DND-41 (cell line): ENCODE measurements around the gene TNS1.

Source experiments
- ATAC-seq: fragments of 200-7000 bp; cut with Tn5 transposase; 3 replicates; pipeline ENCODE4 v1.9.1; 2021; ENCODE audit warnings: low read depth; ENCODE audit not compliant: insufficient read depth
- DNase-seq: peaks from one replicate; pipeline ENCODE4 v3.0.0-alpha.2; 2020
- H2AFZ ChIP-seq: 2 replicates; pipeline ENCODE4 v1.6.0; 2012; ENCODE audit warnings: low read depth, low read length
- H3K27ac ChIP-seq: 2 replicates; pipeline ENCODE4 v1.5.1; 2012; ENCODE audit warnings: low read length, inconsistent platforms
- H3K27me3 ChIP-seq: fragments of 200-600 bp; sonication (generic); 2 replicates; pipeline ENCODE4 v1.6.0; 2012; ENCODE audit warnings: low read length, mild to moderate bottlenecking, inconsistent platforms; ENCODE audit not compliant: insufficient read depth, poor library complexity
- H3K36me3 ChIP-seq: 2 replicates; pipeline ENCODE4 v1.5.1; 2012; ENCODE audit warnings: low read length, inconsistent platforms; ENCODE audit not compliant: insufficient read depth
- H3K4me1 ChIP-seq: 2 replicates; pipeline ENCODE4 v1.5.1; 2012; ENCODE audit warnings: mild to moderate bottlenecking, low read length; ENCODE audit not compliant: insufficient read depth
- H3K4me2 ChIP-seq: 2 replicates; pipeline ENCODE4 v1.6.0; 2012; ENCODE audit warnings: mild to moderate bottlenecking, moderate library complexity, low read length, inconsistent platforms; ENCODE audit not compliant: insufficient read depth
- H3K4me3 ChIP-seq, 2 experiments: fragments of 200-600 bp in 1 of 2; shearing (Covaris generic) in 1 of 2; 2 replicates each; pipeline ENCODE4 v1.5.1; 2012 to 2016; ENCODE audit warnings: inconsistent platforms in 2 of 2, low read length in 2 of 2, mild to moderate bottlenecking in 2 of 2, low read depth in 1 of 2, moderate library complexity in 1 of 2
- H3K79me2 ChIP-seq: 2 replicates; pipeline ENCODE4 v1.6.0; 2012; ENCODE audit warnings: low read length, inconsistent platforms; ENCODE audit not compliant: insufficient read depth
- H3K9ac ChIP-seq: 2 replicates; pipeline ENCODE4 v1.6.0; 2012; ENCODE audit warnings: low read depth, mild to moderate bottlenecking, inconsistent platforms, low read length, moderate library complexity
- H3K9me3 ChIP-seq: 2 replicates; pipeline ENCODE4 v1.5.1; 2012; ENCODE audit warnings: low read length, moderate library complexity, mild to moderate bottlenecking, inconsistent platforms; ENCODE audit not compliant: insufficient read depth, severe bottlenecking
- H4K20me1 ChIP-seq: 2 replicates; pipeline ENCODE4 v1.6.0; 2012; ENCODE audit warnings: low read length; ENCODE audit not compliant: insufficient read depth
- EZH2 ChIP-seq: IDR thresholded peaks from 3 replicates; pipeline ENCODE4 v1.6.1; 2012; ENCODE audit warnings: borderline replicate concordance, low read depth, mild to moderate bottlenecking, moderate library complexity, low read length, inconsistent platforms; ENCODE audit not compliant: severe bottlenecking
- TF ChIP-seq, protein P1 (sequence below): IDR thresholded peaks from 2 replicates; pipeline ENCODE4 v1.5.1; 2012; ENCODE audit warnings: borderline replicate concordance, low read length, moderate library complexity, mild to moderate bottlenecking; ENCODE audit not compliant: poor library complexity, severe bottlenecking; ENCODE audit errors: extremely low read depth

TNS1 gene

DNA sequence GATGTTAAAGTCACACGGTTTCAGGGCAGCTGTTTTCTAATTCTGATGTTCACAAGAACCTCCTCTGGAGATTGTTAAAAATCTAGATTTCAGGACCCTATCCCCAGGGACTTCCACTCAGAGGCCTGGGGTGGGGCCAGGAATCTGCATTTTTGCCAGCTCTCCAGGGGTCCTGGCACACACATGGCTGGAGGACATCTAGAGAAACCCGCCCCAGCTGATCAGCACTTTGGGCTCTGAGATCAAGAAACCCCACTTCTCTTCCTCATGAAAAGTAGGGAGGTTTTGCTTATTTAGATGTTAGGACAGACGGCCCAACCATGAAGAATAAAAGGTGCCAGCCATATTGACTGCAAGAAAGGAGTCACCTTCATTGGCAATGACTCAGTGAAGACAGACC lies 148.8 kb downstream of the TNS1 start:
- H3K9ac ChIP-seq, result no peak overlapping the region
- H3K9me3 ChIP-seq, result no peaks in the 10 kb centered on the region
- peaks cover 13% of the 10 kb centered on the region for H3K27me3 ChIP-seq
- ATAC-seq (no peak), DNase-seq (no peak)
- no peaks in the 10 kb centered on the region for H3K79me2 ChIP-seq
- H2AFZ ChIP-seq, result no peak overlapping the region
- TF ChIP-seq, protein P1, sequence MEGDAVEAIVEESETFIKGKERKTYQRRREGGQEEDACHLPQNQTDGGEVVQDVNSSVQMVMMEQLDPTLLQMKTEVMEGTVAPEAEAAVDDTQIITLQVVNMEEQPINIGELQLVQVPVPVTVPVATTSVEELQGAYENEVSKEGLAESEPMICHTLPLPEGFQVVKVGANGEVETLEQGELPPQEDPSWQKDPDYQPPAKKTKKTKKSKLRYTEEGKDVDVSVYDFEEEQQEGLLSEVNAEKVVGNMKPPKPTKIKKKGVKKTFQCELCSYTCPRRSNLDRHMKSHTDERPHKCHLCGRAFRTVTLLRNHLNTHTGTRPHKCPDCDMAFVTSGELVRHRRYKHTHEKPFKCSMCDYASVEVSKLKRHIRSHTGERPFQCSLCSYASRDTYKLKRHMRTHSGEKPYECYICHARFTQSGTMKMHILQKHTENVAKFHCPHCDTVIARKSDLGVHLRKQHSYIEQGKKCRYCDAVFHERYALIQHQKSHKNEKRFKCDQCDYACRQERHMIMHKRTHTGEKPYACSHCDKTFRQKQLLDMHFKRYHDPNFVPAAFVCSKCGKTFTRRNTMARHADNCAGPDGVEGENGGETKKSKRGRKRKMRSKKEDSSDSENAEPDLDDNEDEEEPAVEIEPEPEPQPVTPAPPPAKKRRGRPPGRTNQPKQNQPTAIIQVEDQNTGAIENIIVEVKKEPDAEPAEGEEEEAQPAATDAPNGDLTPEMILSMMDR, result no peak
- no peak for TF ChIP-seq EZH2
- H3K4me1 ChIP-seq, result no peaks in the 10 kb centered on the region
- no peaks in the 10 kb centered on the region for H3K36me3 ChIP-seq
- no peak overlapping the region for H3K27ac ChIP-seq
- no peak overlapping the region for H3K4me2 ChIP-seq
- H3K4me3 ChIP-seq, result no peak overlapping the region
- H4K20me1 ChIP-seq, result no peaks in the 10 kb centered on the region

- DNase-seq (no peak), ATAC-seq (no peak)
- Histone ChIP-seq H3K4me3 (no peak overlapping the region), H3K9ac (no peak overlapping the region), H3K4me2 (no peak overlapping the region), H3K27me3 (peaks cover 13% of the 10 kb centered on the region), H3K27ac (no peak overlapping the region), H3K9me3 (no peaks in the 10 kb centered on the region), H2AFZ (no peak overlapping the region), H4K20me1 (no peaks in the 10 kb centered on the region), H3K4me1 (no peaks in the 10 kb centered on the region), H3K79me2 (no peaks in the 10 kb centered on the region), H3K36me3 (no peaks in the 10 kb centered on the region)
- no peak for TF ChIP-seq EZH2
- TF ChIP-seq, protein P1, result no peak
These were observed 149.4 kb downstream of the TNS1 start for GRCh38 chr2:217853301-217853881.

- Histone ChIP-seq H2AFZ (no peak overlapping the region), H3K27ac (no peak overlapping the region), H3K9me3 (no peaks in the 10 kb centered on the region), H3K9ac (no peak overlapping the region), H3K4me2 (no peak overlapping the region), H3K79me2 (no peaks in the 10 kb centered on the region), H3K36me3 (no peaks in the 10 kb centered on the region), H3K27me3 (peaks cover 13% of the 10 kb centered on the region), H3K4me3 (no peak overlapping the region), H4K20me1 (no peaks in the 10 kb centered on the region), H3K4me1 (no peaks in the 10 kb centered on the region)
- ATAC-seq, result no peak
- DNase-seq, result no peak
- TF ChIP-seq, protein P1, result no peak
- TF ChIP-seq EZH2, result no peak
These were observed 150.1 kb downstream of the TNS1 start for GRCh38 chr2:217852555-217853211.
